ENCODE results near the gene OCA2.

Gene OCA2

GRCh38 chr15:27868828-27869404, 230.2 kb downstream of the OCA2 start:
- no peak for TF ChIP-seq CTCF (conservative IDR thresholded peaks at IDR 0.05; ENCODE audit: control insufficient read depth, insufficient read depth, low read depth, low read length)
- no peak overlapping the region for H3K4me3 ChIP-seq (ENCODE audit: control insufficient read depth, low read depth, low read length)
- DNase-seq (ENCODE audit: low read depth) = no peak

- TF ChIP-seq CTCF (conservative IDR thresholded peaks at IDR 0.05; ENCODE audit: control insufficient read depth, insufficient read depth, low read depth, low read length) = no peak
- DNase-seq (ENCODE audit: low read depth) = no peak
- no peak overlapping the region for H3K4me3 ChIP-seq (ENCODE audit: control insufficient read depth, low read depth, low read length)
Observed at GRCh38 chr15:27867861-27868260, 231.3 kb downstream of the OCA2 start.

- no peak for TF ChIP-seq CTCF (conservative IDR thresholded peaks at IDR 0.05; ENCODE audit: control insufficient read depth, insufficient read depth, low read depth, low read length)
- no peak for DNase-seq (ENCODE audit: low read depth)
- no peak overlapping the region for H3K4me3 ChIP-seq (ENCODE audit: control insufficient read depth, low read depth, low read length)
Observed at GRCh38 chr15:27866505-27867165, 232.5 kb downstream of the OCA2 start.

- no peak for DNase-seq (ENCODE audit: low read depth)
- TF ChIP-seq CTCF (conservative IDR thresholded peaks at IDR 0.05; ENCODE audit: control insufficient read depth, insufficient read depth, low read depth, low read length) = no peak
- H3K4me3 ChIP-seq (ENCODE audit: control insufficient read depth, low read depth, low read length) = no peak overlapping the region
Observed at GRCh38 chr15:27865926-27866325, 233.2 kb downstream of the OCA2 start.

- no peak for TF ChIP-seq CTCF (conservative IDR thresholded peaks at IDR 0.05; ENCODE audit: control insufficient read depth, insufficient read depth, low read depth, low read length)
- no peak for DNase-seq (ENCODE audit: low read depth)
- no peak overlapping the region for H3K4me3 ChIP-seq (ENCODE audit: control insufficient read depth, low read depth, low read length)
Observed at GRCh38 chr15:27865323-27865922, 233.7 kb downstream of the OCA2 start.

GRCh38 chr15:27864719-27865118, 234.4 kb downstream of the OCA2 start:
- no peak for TF ChIP-seq CTCF (conservative IDR thresholded peaks at IDR 0.05; ENCODE audit: control insufficient read depth, insufficient read depth, low read depth, low read length)
- no peak overlapping the region for H3K4me3 ChIP-seq (ENCODE audit: control insufficient read depth, low read depth, low read length)
- no peak for DNase-seq (ENCODE audit: low read depth)
